ACC112 (cell line): Measurements from ENCODE around the gene VENTX.

Source experiments
- H2AFZ ChIP-seq: fragments of 200-600 bp; sonication (generic); one replicate; pipeline ENCODE4 v1.6.0; 2017; ENCODE audit warnings: antibody characterized with exemption, low read length; ENCODE audit not compliant: unreplicated experiment
- H3K27ac ChIP-seq: fragments of 200-600 bp; sonication (generic); 2 replicates; pipeline ENCODE4 v1.5.1; 2014; ENCODE audit warnings: low read depth, mild to moderate bottlenecking, antibody characterized with exemption, low read length, moderate library complexity
- H3K27me3 ChIP-seq: fragments of 200-600 bp; sonication (generic); 2 replicates; pipeline ENCODE4 v1.6.1; 2014; ENCODE audit warnings: mild to moderate bottlenecking, antibody characterized with exemption, low read length, moderate library complexity, mixed read lengths; ENCODE audit not compliant: insufficient read depth
- H3K36me3 ChIP-seq: fragments of 200-600 bp; sonication (generic); 2 replicates; pipeline ENCODE4 v1.6.1; 2016; ENCODE audit warnings: mild to moderate bottlenecking, antibody characterized with exemption, low read length, moderate library complexity, mixed read lengths; ENCODE audit not compliant: insufficient read depth
- H3K4me1 ChIP-seq: fragments of 200-600 bp; sonication (generic); one replicate; pipeline ENCODE4 v1.6.1; 2016; ENCODE audit warnings: low read length, mixed read lengths; ENCODE audit not compliant: insufficient read depth, unreplicated experiment, control insufficient read depth
- H3K4me3 ChIP-seq: fragments of 200-600 bp; sonication (generic); 2 replicates; pipeline ENCODE4 v1.5.1; 2014; ENCODE audit warnings: mild to moderate bottlenecking, low read depth, low read length
- H3K79me2 ChIP-seq: fragments of 200-600 bp; sonication (generic); one replicate; pipeline ENCODE4 v1.6.0; 2016; ENCODE audit warnings: low read length; ENCODE audit not compliant: control insufficient read depth, unreplicated experiment, insufficient read depth

Gene VENTX

GRCh38 chr10:133210398-133211140 is 27.1 kb upstream of the VENTX start:
- Histone ChIP-seq H3K27ac (no peak overlapping the region), H3K79me2 (no peaks in the 10 kb centered on the region), H3K4me1 (no peaks in the 10 kb centered on the region), H3K27me3 (no peaks in the 10 kb centered on the region), H3K36me3 (no peaks in the 10 kb centered on the region), H2AFZ (no peak overlapping the region), H3K4me3 (no peak overlapping the region)

DNA sequence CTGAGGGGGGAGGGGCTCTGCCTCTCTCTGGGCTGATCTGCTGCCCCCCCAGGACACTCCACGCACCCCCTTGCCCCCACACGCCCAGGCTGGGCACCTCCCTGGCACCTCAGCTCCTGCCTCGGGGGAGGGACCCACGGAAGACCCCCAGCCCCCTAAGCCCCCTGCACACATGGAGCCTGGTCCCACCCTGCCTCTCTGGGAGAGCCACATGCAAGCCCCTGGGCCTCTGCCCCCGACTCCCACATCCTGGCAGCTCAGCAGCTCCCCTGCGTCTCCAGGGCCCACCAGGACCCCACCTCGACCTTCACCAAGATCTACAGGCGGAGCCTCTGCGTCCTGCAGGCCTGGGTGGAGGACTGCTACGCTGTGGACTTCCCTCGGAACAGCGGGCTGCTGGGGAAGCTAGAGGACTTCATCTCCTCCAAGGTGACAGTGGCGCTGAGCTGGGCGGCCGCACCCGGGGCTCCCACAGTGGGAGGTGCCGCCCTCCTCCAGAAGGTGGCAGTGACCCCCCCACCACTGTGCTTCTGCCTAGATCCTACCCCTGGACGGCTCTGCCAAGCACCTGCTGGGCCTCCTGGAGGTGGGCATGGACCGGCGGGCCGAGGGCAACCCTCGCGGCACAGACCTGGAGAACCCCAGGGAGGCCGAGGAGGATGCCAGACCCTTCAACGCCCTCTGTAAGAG is 26.4 kb upstream of the VENTX start:
- Histone ChIP-seq H3K4me1 (no peaks in the 10 kb centered on the region), H3K79me2 (no peaks in the 10 kb centered on the region), H2AFZ (no peak overlapping the region), H3K36me3 (no peaks in the 10 kb centered on the region), H3K27ac (no peak overlapping the region), H3K4me3 (no peak overlapping the region), H3K27me3 (no peaks in the 10 kb centered on the region)

GRCh38 chr10:133211959-133212852 is 25.4 kb upstream of the VENTX start:
- Histone ChIP-seq H2AFZ (no peak overlapping the region), H3K27ac (no peak overlapping the region), H3K4me1 (no peaks in the 10 kb centered on the region), H3K4me3 (no peak overlapping the region), H3K27me3 (no peaks in the 10 kb centered on the region), H3K36me3 (no peaks in the 10 kb centered on the region), H3K79me2 (no peaks in the 10 kb centered on the region)

- H2AFZ ChIP-seq: no peak overlapping the region
- H3K79me2 ChIP-seq: no peaks in the 10 kb centered on the region
- H3K4me1 ChIP-seq: no peaks in the 10 kb centered on the region
- no peak overlapping the region for H3K27ac ChIP-seq
- H3K4me3 ChIP-seq: no peak overlapping the region
- no peaks in the 10 kb centered on the region for H3K27me3 ChIP-seq
- no peaks in the 10 kb centered on the region for H3K36me3 ChIP-seq
These were observed 24.7 kb upstream of the VENTX start for GRCh38 chr10:133212853-133213494.

- Histone ChIP-seq H3K27ac (no peak overlapping the region), H2AFZ (no peak overlapping the region), H3K36me3 (no peaks in the 10 kb centered on the region), H3K79me2 (no peaks in the 10 kb centered on the region), H3K4me3 (no peak overlapping the region), H3K27me3 (no peaks in the 10 kb centered on the region), H3K4me1 (no peaks in the 10 kb centered on the region)
These were observed 23.8 kb upstream of the VENTX start for GRCh38 chr10:133213641-133214467.

DNA sequence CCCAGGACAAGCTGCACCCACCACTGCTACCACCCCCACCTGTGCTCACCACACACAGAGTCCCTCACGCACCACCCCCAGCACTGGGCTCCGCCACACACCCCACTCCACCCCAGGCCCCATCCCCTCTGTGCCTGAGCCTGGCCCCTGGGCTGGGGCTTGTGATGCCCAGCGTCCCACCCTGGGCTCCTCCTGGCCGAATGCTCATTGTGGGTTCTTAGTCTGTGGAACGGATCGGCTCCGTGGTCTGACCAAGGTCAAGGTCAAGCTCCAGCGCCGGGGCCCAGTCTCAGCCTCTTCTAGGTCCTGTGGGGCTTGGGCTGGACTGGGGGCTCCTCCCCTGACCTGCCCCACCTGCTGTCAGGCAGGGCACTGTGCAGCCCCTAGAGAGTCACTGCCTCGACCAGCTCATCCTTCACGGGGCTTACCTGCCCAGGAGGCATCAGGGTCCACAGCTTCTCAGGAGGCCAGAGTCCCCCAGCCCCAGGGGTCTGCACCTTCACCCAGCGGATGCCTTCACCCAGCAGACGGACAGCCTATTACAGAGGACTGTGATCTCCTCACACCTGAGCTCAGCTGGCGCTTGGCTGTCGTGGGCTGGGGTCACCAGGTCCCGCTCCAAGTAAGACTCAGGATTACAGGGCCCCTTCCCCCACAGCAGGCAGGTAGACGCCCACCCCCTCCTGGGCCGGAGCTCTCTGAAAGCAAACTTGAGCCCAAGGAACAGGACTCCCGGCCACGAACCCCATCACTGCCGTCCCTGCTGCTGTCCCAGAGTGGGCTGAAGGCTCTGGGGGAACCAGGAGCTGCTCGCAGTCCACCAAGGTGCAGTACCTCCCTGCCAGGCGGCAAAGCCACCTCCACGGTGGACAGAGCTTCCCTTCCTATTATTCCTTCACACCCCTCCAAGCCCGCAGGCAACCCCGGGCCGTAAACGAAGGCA is 22.9 kb upstream of the VENTX start:
- Histone ChIP-seq H2AFZ (no peak overlapping the region), H3K4me3 (no peak overlapping the region), H3K36me3 (no peaks in the 10 kb centered on the region), H3K4me1 (no peaks in the 10 kb centered on the region), H3K27ac (no peak overlapping the region), H3K79me2 (no peaks in the 10 kb centered on the region), H3K27me3 (peaks cover 6% of the 10 kb centered on the region)

DNA sequence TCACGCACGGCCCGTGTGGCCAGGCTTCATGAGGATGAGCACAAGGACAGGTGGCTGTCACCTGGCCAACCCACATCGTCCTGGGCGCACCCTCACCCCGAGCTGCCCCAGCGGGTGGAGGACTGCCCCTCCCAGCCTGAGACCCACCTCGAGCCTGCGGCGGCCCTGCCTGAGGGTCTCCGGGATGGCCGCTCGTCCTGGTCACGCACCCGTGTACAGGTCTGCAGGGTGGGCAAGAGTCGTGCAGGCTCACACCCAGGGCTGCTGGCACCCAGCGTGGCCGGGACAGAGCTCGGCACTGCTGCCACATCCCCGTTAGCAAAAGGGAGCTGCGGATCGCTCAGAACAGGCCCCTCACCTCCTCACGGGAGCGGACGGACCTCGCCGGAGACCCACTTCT is 22.1 kb upstream of the VENTX start:
- H2AFZ ChIP-seq: no peak overlapping the region

DNA sequence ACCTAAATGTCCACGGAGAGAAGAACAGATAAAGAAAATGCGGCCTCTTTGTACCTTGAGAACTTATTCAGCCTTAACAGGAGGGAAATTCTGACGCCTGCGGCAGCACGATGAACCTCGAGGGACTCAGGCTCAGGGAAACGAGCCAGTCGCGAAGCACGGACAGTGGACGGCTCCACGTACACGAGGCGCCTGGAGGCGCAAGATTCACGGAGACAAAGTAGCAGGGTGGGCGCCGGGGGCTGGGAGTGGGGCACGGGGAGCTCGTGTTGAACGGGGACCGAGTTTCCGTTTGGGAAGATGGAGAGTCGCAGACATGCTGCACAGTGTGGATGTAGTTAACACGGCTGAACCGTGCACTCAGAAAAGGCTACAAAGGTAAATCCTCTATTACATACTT is 20.9 kb upstream of the VENTX start:
- H2AFZ ChIP-seq: no peak overlapping the region
- H3K27me3 ChIP-seq: peaks cover 7% of the 10 kb centered on the region
- no peaks in the 10 kb centered on the region for H3K79me2 ChIP-seq
- no peak overlapping the region for H3K4me3 ChIP-seq
- H3K4me1 ChIP-seq: no peaks in the 10 kb centered on the region
- no peaks in the 10 kb centered on the region for H3K36me3 ChIP-seq
- H3K27ac ChIP-seq: no peak overlapping the region

More for the DNA sequence above, 22.1 kb upstream of the VENTX start:
- Histone ChIP-seq H3K36me3 (no peaks in the 10 kb centered on the region), H3K79me2 (no peaks in the 10 kb centered on the region), H3K4me3 (no peak overlapping the region), H3K4me1 (no peaks in the 10 kb centered on the region), H3K27ac (no peak overlapping the region), H3K27me3 (peaks cover 7% of the 10 kb centered on the region)
